WTC11 (cell line): ENCODE results near the gene SLC15A1. TPM values are rescaled to one million over a fixed set of nuclear protein-coding genes. Genes with fewer than 3 reads are reported as not detected.
A peak's percentile ranks its signal among the peaks of the same experiment; 100 is the strongest.

ENCODE experiments used
- ATAC-seq: fragments of 200-7000 bp; cut with Tn5 transposase; 2 replicates; pipeline ENCODE4 v1.10.0; 2021; ENCODE audit warnings: mild to moderate bottlenecking, moderate library complexity
- Bru-seq: library from RNA; stranded (reverse); fragments of 400-500 nt; gene quantifications from one replicate; lab custom pipeline; 2021; lab: Mats Ljungman, UMichigan
- CTCF ChIA-PET: fragments of 300-600 bp; sonication (Branson Sonifier 250); formaldehyde crosslinking; loops from one replicate; lab custom pipeline; 2021; ENCODE audit warnings: antibody characterized with exemption; lab: Charles Lee
- POLR2A ChIA-PET: fragments of 350-600 bp; sonication (Branson Sonifier 250); formaldehyde crosslinking; loops from one replicate; lab custom pipeline; 2021; ENCODE audit warnings: antibody characterized with exemption; lab: Charles Lee
- DNase-seq: peaks from one replicate; pipeline ENCODE4 v3.0.0; 2021; ENCODE audit warnings: low spot score
- H3K27ac Mint-ChIP-seq: 2 replicates; pipeline ENCODE4 v1.8.0; 2021; ENCODE audit warnings: mixed read lengths
- H3K27me3 Mint-ChIP-seq: 2 replicates; pipeline ENCODE4 v1.8.0; 2021; ENCODE audit warnings: low read depth, mild to moderate bottlenecking, moderate library complexity, mixed read lengths
- H3K36me3 Mint-ChIP-seq: 2 replicates; pipeline ENCODE4 v1.8.0; 2021; ENCODE audit warnings: mixed read lengths
- H3K4me1 Mint-ChIP-seq: 2 replicates; pipeline ENCODE4 v1.8.0; 2022; ENCODE audit warnings: mixed read lengths
- H3K4me3 Mint-ChIP-seq: 2 replicates; pipeline ENCODE4 v1.8.0; 2021; ENCODE audit warnings: mild to moderate bottlenecking, moderate library complexity, mixed read lengths
- H3K9me3 Mint-ChIP-seq: 2 replicates; pipeline ENCODE4 v1.8.0; 2021; ENCODE audit warnings: mixed read lengths
- ELF4 ChIP-seq: sonication (generic); formaldehyde crosslinking; IDR thresholded peaks from 2 replicates; pipeline ENCODE4 v1.8.1; 2022; ENCODE audit warnings: low read depth, mild to moderate bottlenecking, moderate library complexity, missing genetic modification reagents
- FOXP1 ChIP-seq: sonication (generic); formaldehyde crosslinking; IDR thresholded peaks from 2 replicates; pipeline ENCODE4 v1.8.0; 2022; ENCODE audit warnings: missing genetic modification reagents, mild to moderate bottlenecking, moderate library complexity, borderline replicate concordance
- MYBL2 ChIP-seq: sonication (generic); formaldehyde crosslinking; IDR thresholded peaks from 2 replicates; pipeline ENCODE4 v1.8.1; 2023; ENCODE audit warnings: mild to moderate bottlenecking, moderate library complexity, missing genetic modification reagents
- NFE2L1 ChIP-seq: sonication (generic); formaldehyde crosslinking; IDR thresholded peaks from 2 replicates; pipeline ENCODE4 v1.8.1; 2023; ENCODE audit warnings: missing genetic modification reagents
- NFYB ChIP-seq: sonication (generic); formaldehyde crosslinking; conservative IDR thresholded peaks from 2 replicates; pipeline ENCODE4 v1.8.0; 2022; ENCODE audit warnings: low read depth, missing genetic modification reagents
- ZNF121 ChIP-seq: sonication (generic); formaldehyde crosslinking; IDR thresholded peaks from 2 replicates; pipeline ENCODE4 v1.8.0; 2023; ENCODE audit warnings: missing genetic modification reagents
- ZNF671 ChIP-seq: fragments of 250-450 bp; sonication (Bioruptor Pico); IDR thresholded peaks from 2 replicates; pipeline ENCODE4 v1.8.0; 2021; ENCODE audit warnings: mild to moderate bottlenecking
- long read RNA-seq, 3 experiments: library from RNA in 1 of 3; library from capped mRNA in 1 of 3; library from polyadenylated mRNA in 1 of 3; unstranded in 2 of 3; stranded (forward) in 1 of 3; transcript quantifications; one replicate each; pipeline ENCODE4 v2.0.0, GENCODE V29; 2021
- total RNA-seq: library from RNA; stranded (reverse); gene quantifications from 3 replicates; pipeline ENCODE4 v1.2.3, GENCODE V29; 2021
- TF ChIP-seq, protein P1 (sequence below): fragments of 250-450 bp; sonication (Bioruptor Pico); IDR thresholded peaks from 2 replicates; pipeline ENCODE4 v1.9.0; 2021; ENCODE audit warnings: mild to moderate bottlenecking, borderline replicate concordance
- TF ChIP-seq, protein P2 (sequence below): fragments of 200-600 bp; IDR thresholded peaks from 2 replicates; pipeline ENCODE4 v1.8.0; 2022; ENCODE audit warnings: antibody characterized with exemption
- TF ChIP-seq, protein P3 (sequence below): sonication (generic); formaldehyde crosslinking; IDR thresholded peaks from 2 replicates; pipeline ENCODE4 v1.8.1; 2023; ENCODE audit warnings: mild to moderate bottlenecking, missing genetic modification reagents, moderate library complexity
- TF ChIP-seq, protein P4 (sequence below): sonication (generic); formaldehyde crosslinking; IDR thresholded peaks from 2 replicates; pipeline ENCODE4 v1.8.1; 2023; ENCODE audit warnings: mild to moderate bottlenecking, missing genetic modification reagents, moderate library complexity
- TF ChIP-seq, protein P5 (sequence below): sonication (generic); formaldehyde crosslinking; IDR thresholded peaks from 2 replicates; pipeline ENCODE4 v1.8.1; 2023; ENCODE audit warnings: mild to moderate bottlenecking, missing genetic modification reagents
- TF ChIP-seq, protein P6 (sequence below): sonication (generic); formaldehyde crosslinking; IDR thresholded peaks from 2 replicates; pipeline ENCODE4 v1.8.0; 2022; ENCODE audit warnings: mild to moderate bottlenecking, missing genetic modification reagents

SLC15A1 gene, protein sequence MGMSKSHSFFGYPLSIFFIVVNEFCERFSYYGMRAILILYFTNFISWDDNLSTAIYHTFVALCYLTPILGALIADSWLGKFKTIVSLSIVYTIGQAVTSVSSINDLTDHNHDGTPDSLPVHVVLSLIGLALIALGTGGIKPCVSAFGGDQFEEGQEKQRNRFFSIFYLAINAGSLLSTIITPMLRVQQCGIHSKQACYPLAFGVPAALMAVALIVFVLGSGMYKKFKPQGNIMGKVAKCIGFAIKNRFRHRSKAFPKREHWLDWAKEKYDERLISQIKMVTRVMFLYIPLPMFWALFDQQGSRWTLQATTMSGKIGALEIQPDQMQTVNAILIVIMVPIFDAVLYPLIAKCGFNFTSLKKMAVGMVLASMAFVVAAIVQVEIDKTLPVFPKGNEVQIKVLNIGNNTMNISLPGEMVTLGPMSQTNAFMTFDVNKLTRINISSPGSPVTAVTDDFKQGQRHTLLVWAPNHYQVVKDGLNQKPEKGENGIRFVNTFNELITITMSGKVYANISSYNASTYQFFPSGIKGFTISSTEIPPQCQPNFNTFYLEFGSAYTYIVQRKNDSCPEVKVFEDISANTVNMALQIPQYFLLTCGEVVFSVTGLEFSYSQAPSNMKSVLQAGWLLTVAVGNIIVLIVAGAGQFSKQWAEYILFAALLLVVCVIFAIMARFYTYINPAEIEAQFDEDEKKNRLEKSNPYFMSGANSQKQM
- 2.3 to 3.0 TPM (median 2.8 TPM) in 3 replicates for total RNA-seq
- Bru-seq, nascent RNA: percentile 38 among the genes with signal in this experiment
- long read RNA-seq, experiment 1, transcript SLC15A1-202 (23 exons, 3,106 nt): major isoform, 8 of 11 reads
- long read RNA-seq, experiment 1, partial matches to known transcripts: 1 of 11 reads
- long read RNA-seq, experiment 1, other reads (novel, unspliced or antisense): 2 of 11 reads
- long read RNA-seq, experiment 2, partial matches to known transcripts: 0 of 1 reads
- long read RNA-seq, experiment 2, other reads (novel, unspliced or antisense): 1 of 1 reads
- long read RNA-seq, experiment 3: 0 reads

DNA sequence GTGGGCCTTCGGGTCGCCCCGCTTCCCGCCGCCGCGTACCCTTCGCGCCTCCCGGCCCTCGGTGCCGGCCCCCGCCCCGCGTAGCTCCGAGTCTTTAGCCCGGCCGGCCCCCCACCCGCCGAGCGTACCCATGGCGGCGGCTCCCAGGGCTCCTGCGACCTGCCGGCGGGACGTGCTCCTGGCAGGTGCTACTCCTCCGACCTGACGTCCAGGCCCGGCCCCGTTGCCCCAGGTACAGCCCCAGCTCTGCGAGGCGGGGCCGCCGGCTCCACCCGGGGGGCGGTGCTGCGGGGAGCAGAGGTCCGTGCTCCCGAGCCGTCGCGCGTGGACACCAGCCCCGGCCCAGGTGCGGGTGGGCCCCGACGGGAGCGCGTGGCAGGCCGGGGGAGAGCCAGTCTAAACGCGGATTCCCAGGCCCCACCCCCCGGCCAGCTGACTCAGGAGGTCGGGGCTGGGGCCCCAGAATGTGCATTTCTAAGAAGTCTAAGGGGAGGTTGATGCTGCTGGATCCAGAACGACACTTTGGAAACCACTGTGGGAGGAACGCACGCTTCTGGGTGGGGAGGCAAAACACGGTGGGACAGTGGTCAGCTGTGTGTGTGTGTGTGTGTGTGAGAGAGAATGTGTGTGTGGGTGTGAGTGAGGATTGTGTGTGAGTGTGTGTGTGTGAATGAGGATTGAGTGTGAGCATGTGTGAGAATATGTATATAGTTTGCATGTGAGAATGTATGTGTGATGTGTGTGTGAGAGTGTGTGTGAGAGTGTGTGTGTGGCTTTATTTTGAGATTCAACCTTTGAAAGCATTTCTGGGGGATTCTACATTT, at the start of gene SLC15A1:
Gene SLC15A1, minus strand, starts transcription at position 206 of the 824 bp plus-strand sequence. Its CDS starts 74 bp downstream, at position 132.
- Mint-ChIP-seq H3K9me3 (peaks cover 19% of the 10 kb centered on the region), H3K27me3 (peaks cover 33% of the 10 kb centered on the region), H3K4me3 (peak within 1 kb of the TSS; percentile 70), H3K36me3 (peaks cover 5% of the 10 kb centered on the region; the same call in 1 of the 2 replicates), H3K4me1 (peaks cover 14% of the 10 kb centered on the region), H3K27ac (no peak within 1 kb of the TSS)
- no peak for TF ChIP-seq ZNF121
- TF ChIP-seq ELF4 (CRISPR knock-in tag): 0 out of 2 replicates have a peak, but pooled peaks have one; percentile 74
- TF ChIP-seq ZNF671 (CRISPR knock-in tag): no peak
- 0 out of 2 replicates have a peak, but pooled peaks have one; percentile 6 for TF ChIP-seq NFYB (CRISPR knock-in tag)
- peak; percentile 58; the same call in 1 of the 2 replicates for TF ChIP-seq MYBL2 (CRISPR knock-in tag)
- peak; percentile 15; the same call in 1 of the 2 replicates for TF ChIP-seq FOXP1 (CRISPR knock-in tag)
- TF ChIP-seq, protein P1, sequence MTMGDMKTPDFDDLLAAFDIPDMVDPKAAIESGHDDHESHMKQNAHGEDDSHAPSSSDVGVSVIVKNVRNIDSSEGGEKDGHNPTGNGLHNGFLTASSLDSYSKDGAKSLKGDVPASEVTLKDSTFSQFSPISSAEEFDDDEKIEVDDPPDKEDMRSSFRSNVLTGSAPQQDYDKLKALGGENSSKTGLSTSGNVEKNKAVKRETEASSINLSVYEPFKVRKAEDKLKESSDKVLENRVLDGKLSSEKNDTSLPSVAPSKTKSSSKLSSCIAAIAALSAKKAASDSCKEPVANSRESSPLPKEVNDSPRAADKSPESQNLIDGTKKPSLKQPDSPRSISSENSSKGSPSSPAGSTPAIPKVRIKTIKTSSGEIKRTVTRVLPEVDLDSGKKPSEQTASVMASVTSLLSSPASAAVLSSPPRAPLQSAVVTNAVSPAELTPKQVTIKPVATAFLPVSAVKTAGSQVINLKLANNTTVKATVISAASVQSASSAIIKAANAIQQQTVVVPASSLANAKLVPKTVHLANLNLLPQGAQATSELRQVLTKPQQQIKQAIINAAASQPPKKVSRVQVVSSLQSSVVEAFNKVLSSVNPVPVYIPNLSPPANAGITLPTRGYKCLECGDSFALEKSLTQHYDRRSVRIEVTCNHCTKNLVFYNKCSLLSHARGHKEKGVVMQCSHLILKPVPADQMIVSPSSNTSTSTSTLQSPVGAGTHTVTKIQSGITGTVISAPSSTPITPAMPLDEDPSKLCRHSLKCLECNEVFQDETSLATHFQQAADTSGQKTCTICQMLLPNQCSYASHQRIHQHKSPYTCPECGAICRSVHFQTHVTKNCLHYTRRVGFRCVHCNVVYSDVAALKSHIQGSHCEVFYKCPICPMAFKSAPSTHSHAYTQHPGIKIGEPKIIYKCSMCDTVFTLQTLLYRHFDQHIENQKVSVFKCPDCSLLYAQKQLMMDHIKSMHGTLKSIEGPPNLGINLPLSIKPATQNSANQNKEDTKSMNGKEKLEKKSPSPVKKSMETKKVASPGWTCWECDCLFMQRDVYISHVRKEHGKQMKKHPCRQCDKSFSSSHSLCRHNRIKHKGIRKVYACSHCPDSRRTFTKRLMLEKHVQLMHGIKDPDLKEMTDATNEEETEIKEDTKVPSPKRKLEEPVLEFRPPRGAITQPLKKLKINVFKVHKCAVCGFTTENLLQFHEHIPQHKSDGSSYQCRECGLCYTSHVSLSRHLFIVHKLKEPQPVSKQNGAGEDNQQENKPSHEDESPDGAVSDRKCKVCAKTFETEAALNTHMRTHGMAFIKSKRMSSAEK (CRISPR knock-in tag): no peak
- TF ChIP-seq, protein P2, sequence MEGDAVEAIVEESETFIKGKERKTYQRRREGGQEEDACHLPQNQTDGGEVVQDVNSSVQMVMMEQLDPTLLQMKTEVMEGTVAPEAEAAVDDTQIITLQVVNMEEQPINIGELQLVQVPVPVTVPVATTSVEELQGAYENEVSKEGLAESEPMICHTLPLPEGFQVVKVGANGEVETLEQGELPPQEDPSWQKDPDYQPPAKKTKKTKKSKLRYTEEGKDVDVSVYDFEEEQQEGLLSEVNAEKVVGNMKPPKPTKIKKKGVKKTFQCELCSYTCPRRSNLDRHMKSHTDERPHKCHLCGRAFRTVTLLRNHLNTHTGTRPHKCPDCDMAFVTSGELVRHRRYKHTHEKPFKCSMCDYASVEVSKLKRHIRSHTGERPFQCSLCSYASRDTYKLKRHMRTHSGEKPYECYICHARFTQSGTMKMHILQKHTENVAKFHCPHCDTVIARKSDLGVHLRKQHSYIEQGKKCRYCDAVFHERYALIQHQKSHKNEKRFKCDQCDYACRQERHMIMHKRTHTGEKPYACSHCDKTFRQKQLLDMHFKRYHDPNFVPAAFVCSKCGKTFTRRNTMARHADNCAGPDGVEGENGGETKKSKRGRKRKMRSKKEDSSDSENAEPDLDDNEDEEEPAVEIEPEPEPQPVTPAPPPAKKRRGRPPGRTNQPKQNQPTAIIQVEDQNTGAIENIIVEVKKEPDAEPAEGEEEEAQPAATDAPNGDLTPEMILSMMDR: no peak
- TF ChIP-seq, protein P3, sequence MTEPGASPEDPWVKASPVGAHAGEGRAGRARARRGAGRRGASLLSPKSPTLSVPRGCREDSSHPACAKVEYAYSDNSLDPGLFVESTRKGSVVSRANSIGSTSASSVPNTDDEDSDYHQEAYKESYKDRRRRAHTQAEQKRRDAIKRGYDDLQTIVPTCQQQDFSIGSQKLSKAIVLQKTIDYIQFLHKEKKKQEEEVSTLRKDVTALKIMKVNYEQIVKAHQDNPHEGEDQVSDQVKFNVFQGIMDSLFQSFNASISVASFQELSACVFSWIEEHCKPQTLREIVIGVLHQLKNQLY (CRISPR knock-in tag): no peak
- no peak for TF ChIP-seq NFE2L1
- TF ChIP-seq, protein P4, sequence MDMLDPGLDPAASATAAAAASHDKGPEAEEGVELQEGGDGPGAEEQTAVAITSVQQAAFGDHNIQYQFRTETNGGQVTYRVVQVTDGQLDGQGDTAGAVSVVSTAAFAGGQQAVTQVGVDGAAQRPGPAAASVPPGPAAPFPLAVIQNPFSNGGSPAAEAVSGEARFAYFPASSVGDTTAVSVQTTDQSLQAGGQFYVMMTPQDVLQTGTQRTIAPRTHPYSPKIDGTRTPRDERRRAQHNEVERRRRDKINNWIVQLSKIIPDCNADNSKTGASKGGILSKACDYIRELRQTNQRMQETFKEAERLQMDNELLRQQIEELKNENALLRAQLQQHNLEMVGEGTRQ (CRISPR knock-in tag): 0 out of 2 replicates have a peak, but pooled peaks have one; percentile 11
- TF ChIP-seq, protein P5, sequence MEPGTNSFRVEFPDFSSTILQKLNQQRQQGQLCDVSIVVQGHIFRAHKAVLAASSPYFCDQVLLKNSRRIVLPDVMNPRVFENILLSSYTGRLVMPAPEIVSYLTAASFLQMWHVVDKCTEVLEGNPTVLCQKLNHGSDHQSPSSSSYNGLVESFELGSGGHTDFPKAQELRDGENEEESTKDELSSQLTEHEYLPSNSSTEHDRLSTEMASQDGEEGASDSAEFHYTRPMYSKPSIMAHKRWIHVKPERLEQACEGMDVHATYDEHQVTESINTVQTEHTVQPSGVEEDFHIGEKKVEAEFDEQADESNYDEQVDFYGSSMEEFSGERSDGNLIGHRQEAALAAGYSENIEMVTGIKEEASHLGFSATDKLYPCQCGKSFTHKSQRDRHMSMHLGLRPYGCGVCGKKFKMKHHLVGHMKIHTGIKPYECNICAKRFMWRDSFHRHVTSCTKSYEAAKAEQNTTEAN (CRISPR knock-in tag): peak; percentile 93; the same call in 1 of the 2 replicates
- TF ChIP-seq, protein P6, sequence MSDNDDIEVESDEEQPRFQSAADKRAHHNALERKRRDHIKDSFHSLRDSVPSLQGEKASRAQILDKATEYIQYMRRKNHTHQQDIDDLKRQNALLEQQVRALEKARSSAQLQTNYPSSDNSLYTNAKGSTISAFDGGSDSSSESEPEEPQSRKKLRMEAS (CRISPR knock-in tag): peak; percentile 57; the same call in 1 of the 2 replicates
- POLR2A ChIA-PET: no interaction called here
- ATAC-seq (peak; percentile 66), DNase-seq (peak; percentile 49)
- CTCF ChIA-PET: interaction anchor here (1.0 to 2.2 kb wide), 6 partner anchors 11 to 307 kb away, joined by 3 to 9 read pairs (median 4); no protein-coding TSS in a partner anchor
